AG04449 (cell line): ENCODE results near the gene RCBTB2.

Source experiments
- CTCF ChIA-PET: fragments of 350-600 bp; formaldehyde crosslinking; extraction: SDS; loops from one replicate; lab custom pipeline; 2021; ENCODE audit warnings: antibody characterized with exemption; lab: Yijun Ruan, JAX
- POLR2A ChIA-PET: fragments of 400-600, 350-600 bp; formaldehyde crosslinking; extraction: SDS; loops from one replicate; lab custom pipeline; 2020; ENCODE audit warnings: antibody characterized with exemption, inconsistent platforms; lab: Yijun Ruan, JAX
- DNase-seq: peaks from one replicate; pipeline ENCODE4 v3.0.0-alpha.2; 2010; ENCODE audit warnings: low read depth, low spot score
- H3K4me3 ChIP-seq: 2 replicates; pipeline ENCODE4 v1.5.1; 2011; ENCODE audit warnings: low read depth, mild to moderate bottlenecking, control low read depth, low read length
- TF ChIP-seq, protein P1 (sequence below): IDR thresholded peaks from one replicate; pipeline ENCODE4 v1.5.1; 2011; ENCODE audit warnings: mild to moderate bottlenecking, moderate library complexity, low read length, control low read depth, inconsistent platforms; ENCODE audit not compliant: insufficient read depth; ENCODE audit errors: missing control alignments

The RCBTB2 gene

DNA sequence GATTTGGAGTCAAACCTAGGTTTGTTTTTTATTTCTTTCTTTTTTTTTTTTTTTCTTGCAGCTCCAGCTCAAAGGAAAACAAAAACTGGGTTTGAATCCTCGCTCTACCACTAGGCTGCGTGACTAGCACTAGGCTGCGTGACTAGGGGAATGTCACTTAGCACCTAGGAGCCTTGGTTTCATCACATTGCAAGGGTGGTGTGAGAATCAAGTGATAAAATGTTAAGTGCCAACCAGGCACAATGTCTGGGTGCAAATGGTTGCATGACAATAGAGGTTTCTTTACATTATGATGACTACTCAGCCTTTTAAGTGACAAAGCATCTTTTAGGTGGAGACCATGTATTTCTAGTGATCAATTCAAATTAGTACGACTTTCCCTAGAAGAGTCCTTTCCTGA, 27.9 kb downstream of the RCBTB2 start:
- CTCF ChIA-PET, result no interaction called here
- POLR2A ChIA-PET, result no interaction called here
- no peak overlapping the region for H3K4me3 ChIP-seq
- no peak for DNase-seq
- TF ChIP-seq, protein P1, sequence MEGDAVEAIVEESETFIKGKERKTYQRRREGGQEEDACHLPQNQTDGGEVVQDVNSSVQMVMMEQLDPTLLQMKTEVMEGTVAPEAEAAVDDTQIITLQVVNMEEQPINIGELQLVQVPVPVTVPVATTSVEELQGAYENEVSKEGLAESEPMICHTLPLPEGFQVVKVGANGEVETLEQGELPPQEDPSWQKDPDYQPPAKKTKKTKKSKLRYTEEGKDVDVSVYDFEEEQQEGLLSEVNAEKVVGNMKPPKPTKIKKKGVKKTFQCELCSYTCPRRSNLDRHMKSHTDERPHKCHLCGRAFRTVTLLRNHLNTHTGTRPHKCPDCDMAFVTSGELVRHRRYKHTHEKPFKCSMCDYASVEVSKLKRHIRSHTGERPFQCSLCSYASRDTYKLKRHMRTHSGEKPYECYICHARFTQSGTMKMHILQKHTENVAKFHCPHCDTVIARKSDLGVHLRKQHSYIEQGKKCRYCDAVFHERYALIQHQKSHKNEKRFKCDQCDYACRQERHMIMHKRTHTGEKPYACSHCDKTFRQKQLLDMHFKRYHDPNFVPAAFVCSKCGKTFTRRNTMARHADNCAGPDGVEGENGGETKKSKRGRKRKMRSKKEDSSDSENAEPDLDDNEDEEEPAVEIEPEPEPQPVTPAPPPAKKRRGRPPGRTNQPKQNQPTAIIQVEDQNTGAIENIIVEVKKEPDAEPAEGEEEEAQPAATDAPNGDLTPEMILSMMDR, result no peak

DNA sequence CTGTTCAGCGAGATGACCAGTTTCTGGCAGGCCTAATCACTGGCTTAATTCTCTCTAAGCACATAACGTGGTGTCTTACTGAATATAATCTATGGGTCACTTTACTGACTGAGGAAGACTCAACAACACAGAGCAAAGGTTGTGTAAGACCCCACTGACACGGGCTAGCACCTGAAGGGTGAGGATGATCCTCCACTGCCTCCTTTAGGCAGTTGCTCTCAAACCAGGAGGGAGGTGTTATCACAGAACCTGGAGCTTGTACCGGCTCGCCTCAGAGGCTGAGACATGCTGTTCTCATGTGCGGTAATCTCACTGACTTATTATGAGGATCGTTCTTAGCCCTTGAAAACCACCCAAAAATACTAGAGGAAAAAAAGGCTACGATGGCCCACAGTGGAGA, 28.3 kb downstream of the RCBTB2 start:
- TF ChIP-seq, protein P1, result no peak
- no peak for DNase-seq
- H3K4me3 ChIP-seq, result no peak overlapping the region
- ChIA-PET POLR2A (no interaction called here), CTCF (no interaction called here)

DNA sequence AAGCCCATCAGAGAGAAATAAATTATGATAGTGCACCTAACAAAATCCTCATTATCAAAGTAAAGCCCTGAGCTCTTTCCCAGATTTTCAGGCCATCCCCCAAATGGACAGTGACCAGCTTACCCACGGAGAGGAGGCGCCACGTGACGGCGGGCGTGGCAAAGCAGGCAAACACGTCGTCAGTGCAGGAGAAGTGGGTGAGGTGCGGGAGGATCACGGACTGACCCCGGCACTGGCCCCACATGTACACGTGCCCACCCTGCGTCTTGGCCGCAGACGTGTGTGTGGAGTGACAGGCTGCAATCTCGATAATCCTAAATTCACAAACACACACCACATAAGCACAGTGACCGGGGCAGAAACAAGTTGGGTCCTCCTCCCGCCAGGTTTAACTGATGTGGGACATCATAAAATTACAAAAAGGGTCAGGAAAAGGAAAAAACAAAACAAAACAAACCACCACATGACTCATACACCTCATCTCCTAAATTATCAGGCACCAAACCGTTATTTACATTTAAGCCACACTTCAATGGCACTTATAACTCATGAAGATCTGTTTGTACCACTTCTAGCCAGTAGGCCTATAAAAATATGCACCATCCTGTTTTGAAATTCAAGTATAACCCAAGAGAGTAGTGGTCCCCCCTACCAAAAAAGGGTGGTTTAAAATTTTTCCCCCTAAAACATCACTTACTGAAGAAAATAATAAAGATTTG, 30.1 kb downstream of the RCBTB2 start:
- CTCF ChIA-PET, result no interaction called here
- POLR2A ChIA-PET, result no interaction called here
- no peak for DNase-seq
- TF ChIP-seq, protein P1, result no peak
- H3K4me3 ChIP-seq, result no peak overlapping the region

DNA sequence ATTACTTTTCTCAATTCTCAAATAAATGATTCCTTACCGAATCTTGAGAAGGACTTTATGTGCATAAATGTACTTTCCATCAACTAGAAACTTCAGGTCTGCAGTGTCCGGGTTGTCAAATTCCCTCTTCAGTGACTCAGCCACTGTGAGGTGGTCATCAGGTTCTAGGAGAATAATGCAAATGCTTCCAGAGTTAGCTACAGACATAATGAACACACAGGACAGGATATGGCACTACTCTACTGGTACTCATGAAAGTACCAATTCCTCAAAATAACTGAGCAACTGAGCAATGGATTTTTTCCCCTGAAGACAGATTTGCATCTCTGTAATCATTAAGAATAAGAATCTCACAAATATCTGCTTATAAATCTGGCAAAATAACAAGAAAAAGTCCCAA, 31.2 kb downstream of the RCBTB2 start:
- DNase-seq, result no peak
- ChIA-PET POLR2A (no interaction called here), CTCF (no interaction called here)
- no peak overlapping the region for H3K4me3 ChIP-seq
- TF ChIP-seq, protein P1, result no peak

DNA sequence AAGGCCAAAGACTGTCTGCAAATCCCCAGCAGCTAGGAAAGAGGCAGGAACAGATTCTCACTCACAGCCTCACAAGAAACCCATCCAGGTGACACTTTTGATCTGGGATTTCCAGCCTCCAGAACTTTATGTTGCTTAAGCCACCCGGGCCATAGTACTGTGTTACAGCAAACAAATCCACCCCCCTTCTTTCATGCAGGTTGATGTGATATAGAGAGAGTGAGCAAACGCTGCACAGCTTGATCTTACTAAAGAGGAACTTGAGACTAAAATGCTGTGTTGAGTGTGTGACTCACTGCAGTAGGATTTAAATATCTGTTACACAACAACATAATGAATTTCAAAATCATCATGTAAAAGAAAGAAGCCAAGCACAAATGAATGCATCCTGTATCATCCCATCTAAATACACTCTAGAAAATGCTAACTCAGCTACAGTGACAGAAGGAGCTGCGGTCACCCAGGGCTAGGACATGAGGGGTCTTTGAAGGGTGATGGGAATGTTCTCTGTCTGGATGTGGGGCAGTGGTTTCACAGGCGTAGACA, 32.2 kb downstream of the RCBTB2 start:
- ChIA-PET POLR2A (no interaction called here), CTCF (no interaction called here)
- DNase-seq, result peak; percentile 83
- TF ChIP-seq, protein P1, result no peak
- no peak overlapping the region for H3K4me3 ChIP-seq

DNA sequence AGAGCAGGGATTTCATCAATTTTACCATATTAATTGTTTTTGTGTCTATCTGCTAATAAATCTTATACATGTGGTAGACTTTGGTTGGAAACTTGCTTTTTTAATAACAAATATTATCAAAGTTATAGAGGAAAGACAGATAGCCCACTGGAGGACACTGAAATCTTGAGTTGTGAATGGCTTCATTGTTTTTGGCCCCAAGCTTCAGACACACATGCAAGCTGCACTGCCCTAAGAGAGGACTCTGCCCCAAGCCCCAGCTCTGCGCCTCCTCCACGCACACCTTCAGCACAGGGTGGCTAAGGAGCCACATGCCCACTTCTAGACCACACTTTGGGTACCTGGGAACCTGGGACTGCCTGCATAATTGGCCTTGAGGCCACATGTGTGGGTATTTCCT, 35.2 kb downstream of the RCBTB2 start:
- no peak overlapping the region for H3K4me3 ChIP-seq
- ChIA-PET POLR2A (no interaction called here), CTCF (interaction anchor here (3.0 kb wide), 1 partner anchor 83 kb away, joined by 9 read pairs; no protein-coding TSS in a partner anchor)
- DNase-seq, result no peak
- TF ChIP-seq, protein P1, result no peak
